ENCODE measurements around the gene CBLB. TPM values are rescaled to one million over a fixed set of nuclear protein-coding genes. Genes with fewer than 3 reads are reported as not detected.

CBLB gene
- polyA plus RNA-seq, 2 of the 4 experiments (the other 2 are of a cell fraction), result 6.8 to 16.2 TPM

GRCh38 chr3:105626739-105627138 lies 242.1 kb downstream of the CBLB start:
- H3K4me3 ChIP-seq, result no peak overlapping the region
- no peak for FAIRE-seq
- no peaks in the 10 kb centered on the region for H3K9me3 ChIP-seq
- TF ChIP-seq TFCP2L1 (CRISPR knock-in tag; IDR thresholded peaks at IDR 0.05) (no peak), RNF2 (IDR thresholded peaks at IDR 0.05; ENCODE audit: borderline replicate concordance, low read depth) (no peak), EHF (CRISPR knock-in tag; IDR thresholded peaks at IDR 0.05) (no peak), REST (IDR thresholded peaks at IDR 0.05) (no peak), HOXA7 (CRISPR knock-in tag; IDR thresholded peaks at IDR 0.05) (no peak), EP300 (IDR thresholded peaks at IDR 0.05) (no peak), FOXS1 (CRISPR knock-in tag; IDR thresholded peaks at IDR 0.05) (no peak), SMC3 (IDR thresholded peaks at IDR 0.05) (no peak), MAX (IDR thresholded peaks at IDR 0.05) (no peak), FOSL2 (IDR thresholded peaks at IDR 0.05) (no peak), FOSL2 (CRISPR knock-in tag; IDR thresholded peaks at IDR 0.05) (no peak), RCOR1 (IDR thresholded peaks at IDR 0.05; ENCODE audit: low read depth, low read length) (no peak), RARB (CRISPR knock-in tag; IDR thresholded peaks at IDR 0.05) (no peak), GATA3 (IDR thresholded peaks at IDR 0.05; ENCODE audit: borderline replicate concordance) (no peak), KDM1A (IDR thresholded peaks at IDR 0.05; ENCODE audit: low read depth) (no peak)
- TF ChIP-seq, protein P1, sequence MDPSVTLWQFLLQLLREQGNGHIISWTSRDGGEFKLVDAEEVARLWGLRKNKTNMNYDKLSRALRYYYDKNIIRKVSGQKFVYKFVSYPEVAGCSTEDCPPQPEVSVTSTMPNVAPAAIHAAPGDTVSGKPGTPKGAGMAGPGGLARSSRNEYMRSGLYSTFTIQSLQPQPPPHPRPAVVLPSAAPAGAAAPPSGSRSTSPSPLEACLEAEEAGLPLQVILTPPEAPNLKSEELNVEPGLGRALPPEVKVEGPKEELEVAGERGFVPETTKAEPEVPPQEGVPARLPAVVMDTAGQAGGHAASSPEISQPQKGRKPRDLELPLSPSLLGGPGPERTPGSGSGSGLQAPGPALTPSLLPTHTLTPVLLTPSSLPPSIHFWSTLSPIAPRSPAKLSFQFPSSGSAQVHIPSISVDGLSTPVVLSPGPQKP (IDR thresholded peaks at IDR 0.05; ENCODE audit: low read depth, low read length), result no peak
- POLR2A ChIA-PET, result no interaction called here
- no peak overlapping the region for H3K27ac ChIP-seq
- no peaks in the 10 kb centered on the region for H3K4me1 ChIP-seq
- no peak overlapping the region for H3K4me2 ChIP-seq
- CTCF ChIA-PET, result interaction anchor here (0.6 kb wide), 1 partner anchor 256 kb away, joined by 3 read pairs; no protein-coding TSS in a partner anchor
- no peak for DNase-seq (ENCODE audit: low read depth in 1 of 2, low spot score in 1 of 2)
- WGBS (ENCODE audit: missing lambda C conversion rate), result 94% methylated on average over 5 of the region's 5 CpGs
- ATAC-seq, result no peak

DNA sequence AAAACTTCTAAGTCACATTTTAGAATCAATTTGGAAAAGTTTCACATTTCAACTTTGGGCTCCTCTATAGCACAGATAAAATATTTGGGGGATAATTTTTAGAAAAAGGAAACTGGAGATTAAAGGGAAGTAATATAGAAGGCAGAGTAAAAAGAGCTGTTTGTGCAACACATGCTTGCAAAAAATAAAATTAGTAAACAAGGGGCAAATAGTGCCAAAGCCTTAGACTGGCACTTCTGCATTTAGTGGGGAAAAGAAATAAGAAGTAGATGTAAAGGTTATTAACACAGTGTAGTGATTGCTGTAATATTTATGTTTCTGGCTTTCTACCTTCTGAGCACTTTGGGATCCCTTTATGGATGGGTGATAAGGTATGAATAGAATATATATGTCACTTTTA lies 246.6 kb downstream of the CBLB start:
- Histone ChIP-seq H3K9me3 (no peaks in the 10 kb centered on the region), H3K4me1 (no peaks in the 10 kb centered on the region), H3K4me3 (no peak overlapping the region), H3K27ac (no peak overlapping the region), H3K4me2 (no peak overlapping the region)
- DNase-seq (ENCODE audit: low read depth in 1 of 2, low spot score in 1 of 2), result no peak
- FAIRE-seq, result no peak
- ATAC-seq, result no peak
- POLR2A ChIA-PET, result no interaction called here
- CTCF ChIA-PET, result no interaction called here
- no peak for TF ChIP-seq HOXB5 (CRISPR knock-in tag; IDR thresholded peaks at IDR 0.05)
- TF ChIP-seq RNF2 (IDR thresholded peaks at IDR 0.05; ENCODE audit: borderline replicate concordance, low read depth), result no peak
- TF ChIP-seq KDM5A (IDR thresholded peaks at IDR 0.05), result no peak
- TF ChIP-seq GATA3 (IDR thresholded peaks at IDR 0.05; ENCODE audit: borderline replicate concordance), result no peak
- TF ChIP-seq PHF8 (IDR thresholded peaks at IDR 0.05; ENCODE audit: borderline replicate concordance, low read depth), result no peak
- no peak for TF ChIP-seq CHD4 (IDR thresholded peaks at IDR 0.05; ENCODE audit: borderline replicate concordance)
- no peak for TF ChIP-seq ESRRA (IDR thresholded peaks at IDR 0.05; ENCODE audit: borderline replicate concordance, low read length)
- TF ChIP-seq EHF (CRISPR knock-in tag; IDR thresholded peaks at IDR 0.05), result no peak
- TF ChIP-seq KDM1A (IDR thresholded peaks at IDR 0.05; ENCODE audit: low read depth), result no peak
- TF ChIP-seq JUNB (IDR thresholded peaks at IDR 0.05), result no peak
- TF ChIP-seq, protein P1 (IDR thresholded peaks at IDR 0.05; ENCODE audit: low read depth, low read length), result no peak
- no peak for TF ChIP-seq RARB (CRISPR knock-in tag; IDR thresholded peaks at IDR 0.05)
- no peak for TF ChIP-seq HMGXB4 (CRISPR knock-in tag; IDR thresholded peaks at IDR 0.05; ENCODE audit: borderline replicate concordance)

Measured in A549 (cell line).